HG03039 (cell line): ENCODE results near the gene SEMA3G.

Source experiments
- ATAC-seq: cut with Tn5 transposase; IDR thresholded peaks from one replicate; pipeline ENCODE4 v1.9.1; 2021; ENCODE audit warnings: mild to moderate bottlenecking, moderate library complexity; ENCODE audit not compliant: unreplicated experiment

Gene SEMA3G

GRCh38 chr3:52479877-52480575 lies 35.1 kb upstream of the SEMA3G start:
- ATAC-seq = no peak

GRCh38 chr3:52479037-52479876 lies 34.4 kb upstream of the SEMA3G start:
- ATAC-seq = no peak

- ATAC-seq = no peak
Measured at GRCh38 chr3:52477796-52478095, 32.8 kb upstream of the SEMA3G start.

GRCh38 chr3:52477076-52477795 lies 32.3 kb upstream of the SEMA3G start:
- no peak for ATAC-seq

GRCh38 chr3:52473026-52473425 lies 28.1 kb upstream of the SEMA3G start:
- ATAC-seq = no peak

GRCh38 chr3:52472239-52473000 lies 27.5 kb upstream of the SEMA3G start:
- ATAC-seq = no peak

- ATAC-seq = no peak
Measured at GRCh38 chr3:52471371-52472238, 26.7 kb upstream of the SEMA3G start.

GRCh38 chr3:52470920-52471319 lies 26.0 kb upstream of the SEMA3G start:
- no peak for ATAC-seq

GRCh38 chr3:52469001-52469400 lies 24.1 kb upstream of the SEMA3G start:
- ATAC-seq = no peak

- no peak for ATAC-seq
Measured at GRCh38 chr3:52468336-52468735, 23.4 kb upstream of the SEMA3G start.

- no peak for ATAC-seq
Measured at GRCh38 chr3:52463416-52463815, 18.5 kb upstream of the SEMA3G start.

- no peak for ATAC-seq
Measured at GRCh38 chr3:52461874-52462273, 17.0 kb upstream of the SEMA3G start.

- no peak for ATAC-seq
Measured at GRCh38 chr3:52458770-52459545, 14.1 kb upstream of the SEMA3G start.

GRCh38 chr3:52458031-52458760 lies 13.3 kb upstream of the SEMA3G start:
- ATAC-seq = no peak

GRCh38 chr3:52456800-52457183 lies 11.9 kb upstream of the SEMA3G start:
- no peak for ATAC-seq

GRCh38 chr3:52456169-52456799 lies 11.4 kb upstream of the SEMA3G start:
- no peak for ATAC-seq

- ATAC-seq = peak; percentile 64
Measured at GRCh38 chr3:52455283-52456168, 10.6 kb upstream of the SEMA3G start, which contains the start of gene NISCH. TSS of gene NISCH (plus strand) at chr3:52455604. CDS start at chr3:52455642, 38 bp downstream.
